Smooth muscle cell (in vitro differentiated cells): ENCODE measurements around the gene JDP2. TPM values are rescaled to one million over a fixed set of nuclear protein-coding genes. Genes with fewer than 3 reads are reported as not detected.

Experiments
- DNase-seq: peaks from one replicate; lab custom pipeline; 2025; ENCODE audit not compliant: unreplicated experiment; lab: John Stamatoyannopoulos, UW
- H2AFZ ChIP-seq: fragments of 200-600 bp; sonication (generic); 2 replicates; pipeline ENCODE4 v1.6.0; 2016; ENCODE audit warnings: antibody characterized with exemption, low read depth, mild to moderate bottlenecking
- H3F3A ChIP-seq: fragments of 200-600 bp; sonication (generic); 2 replicates; pipeline ENCODE4 v1.6.0; 2017; ENCODE audit warnings: antibody characterized with exemption, low read depth
- H3K27ac ChIP-seq: fragments of 200-600 bp; sonication (generic); 2 replicates; pipeline ENCODE4 v1.5.1; 2016; ENCODE audit warnings: low read depth, mild to moderate bottlenecking
- H3K27me3 ChIP-seq: fragments of 200-600 bp; sonication (generic); 2 replicates; pipeline ENCODE4 v1.6.1; 2016; ENCODE audit warnings: low read depth, mild to moderate bottlenecking
- H3K36me3 ChIP-seq: fragments of 200-600 bp; sonication (generic); 2 replicates; pipeline ENCODE4 v1.5.1; 2016; ENCODE audit warnings: low read depth
- H3K4me1 ChIP-seq: fragments of 200-600 bp; sonication (generic); 2 replicates; pipeline ENCODE4 v1.5.1; 2016; ENCODE audit warnings: low read depth
- H3K4me2 ChIP-seq: fragments of 200-600 bp; sonication (generic); 2 replicates; pipeline ENCODE4 v1.6.0; 2016; ENCODE audit warnings: mild to moderate bottlenecking
- H3K4me3 ChIP-seq: fragments of 200-600 bp; sonication (generic); 2 replicates; pipeline ENCODE4 v1.5.1; 2016; ENCODE audit warnings: mild to moderate bottlenecking
- H3K79me2 ChIP-seq: fragments of 200-600 bp; sonication (generic); 2 replicates; pipeline ENCODE4 v1.6.0; 2016; ENCODE audit warnings: low read depth, mild to moderate bottlenecking
- H3K9ac ChIP-seq: fragments of 200-600 bp; sonication (generic); 2 replicates; pipeline ENCODE4 v1.6.0; 2016; ENCODE audit warnings: low read depth
- H3K9me3 ChIP-seq: fragments of 200-600 bp; sonication (generic); replicated peaks from 2 replicates; pipeline ENCODE4 v1.5.1; 2016; ENCODE audit warnings: low read depth
- H4K20me1 ChIP-seq: fragments of 200-600 bp; sonication (generic); 2 replicates; pipeline ENCODE4 v1.6.0; 2016; ENCODE audit warnings: low read depth
- CTCF ChIP-seq: fragments of 200-600 bp; sonication (generic); IDR thresholded peaks from 2 replicates; pipeline ENCODE4 v1.5.1; 2017; ENCODE audit warnings: borderline replicate concordance, mild to moderate bottlenecking, antibody characterized with exemption; ENCODE audit not compliant: insufficient read depth, poor library complexity, severe bottlenecking
- WGBS: methylation state at CpG from one replicate; pipeline ENCODE4 v1.1.7; 2016; ENCODE audit warnings: low lambda C conversion rate; 5-methylcytosine and 5-hydroxymethylcytosine counted together
- polyA plus RNA-seq: library from polyadenylated mRNA; unstranded; fragments of >200 nt; fragmentation: Nextera tagmentation; extraction: Ambion mirVana; gene quantifications from 2 replicates; pipeline ENCODE4 v1.2.1, GENCODE V29; 2016
- total RNA-seq: library from RNA; depleted of rRNA; stranded (reverse); fragments of >200 nt; gene quantifications from 2 replicates; pipeline ENCODE4 v1.2.3, GENCODE V29; 2014

Gene JDP2
- total and polyA plus RNA-seq, 2 experiments from 2014 or later: 70.3 to 126 TPM

DNA sequence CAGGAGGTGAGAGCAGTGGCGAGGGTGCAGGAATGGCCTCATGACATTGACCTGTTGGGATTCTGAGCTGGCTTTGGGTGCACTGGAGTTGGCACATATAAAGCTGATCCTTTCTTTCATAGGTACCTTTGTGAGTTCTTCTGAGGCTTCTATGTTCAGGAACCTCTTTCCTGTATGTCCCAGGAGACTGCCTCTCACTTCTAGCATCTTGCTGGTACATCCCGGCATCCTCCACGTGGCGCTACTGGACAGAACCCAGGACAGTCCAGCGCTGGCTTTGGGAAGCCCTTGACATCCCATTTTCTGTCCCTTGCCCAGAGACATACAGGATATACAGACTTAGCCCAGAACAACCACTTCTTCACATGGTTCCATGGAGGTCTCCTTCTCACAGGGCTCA lies 50.1 kb downstream of the JDP2 start:
- H3K4me1 ChIP-seq: peaks cover 6% of the 10 kb centered on the region
- H2AFZ ChIP-seq: no peak overlapping the region
- H3K9me3 ChIP-seq: no peaks in the 10 kb centered on the region
- no peak overlapping the region for H3K27ac ChIP-seq
- no peak for DNase-seq
- 94% methylated on average over 5 of the region's 5 CpGs for WGBS
- H3K27me3 ChIP-seq: no peaks in the 10 kb centered on the region
- H3K4me3 ChIP-seq: no peak overlapping the region
- no peak overlapping the region for H3K4me2 ChIP-seq
- H4K20me1 ChIP-seq: no peaks in the 10 kb centered on the region
- no peaks in the 10 kb centered on the region for H3K36me3 ChIP-seq
- no peaks in the 10 kb centered on the region for H3K79me2 ChIP-seq
- no peak for TF ChIP-seq CTCF
- H3F3A ChIP-seq: no peaks in the 10 kb centered on the region
- H3K9ac ChIP-seq: no peak overlapping the region

GRCh38 chr14:75479770-75480600 lies 52.2 kb downstream of the JDP2 start:
- Histone ChIP-seq H2AFZ (no peak overlapping the region), H3K36me3 (no peaks in the 10 kb centered on the region), H3K4me1 (peaks cover 6% of the 10 kb centered on the region), H3K27ac (no peak overlapping the region), H3K79me2 (no peaks in the 10 kb centered on the region), H3K9me3 (no peaks in the 10 kb centered on the region), H4K20me1 (no peaks in the 10 kb centered on the region), H3K27me3 (no peaks in the 10 kb centered on the region), H3K4me2 (no peak overlapping the region), H3K9ac (no peak overlapping the region), H3F3A (no peaks in the 10 kb centered on the region), H3K4me3 (no peak overlapping the region)
- 37% methylated on average over 11 of the region's 11 CpGs for WGBS
- no peak for TF ChIP-seq CTCF
- no peak for DNase-seq

GRCh38 chr14:75482366-75482765 lies 54.5 kb downstream of the JDP2 start:
- no peak overlapping the region for H3K4me2 ChIP-seq
- no peak for DNase-seq
- TF ChIP-seq CTCF: no peak
- H3K9ac ChIP-seq: no peak overlapping the region
- H3K9me3 ChIP-seq: no peaks in the 10 kb centered on the region
- no peaks in the 10 kb centered on the region for H4K20me1 ChIP-seq
- no peak overlapping the region for H3K27ac ChIP-seq
- H2AFZ ChIP-seq: no peak overlapping the region
- peaks cover 6% of the 10 kb centered on the region for H3K4me1 ChIP-seq
- H3K27me3 ChIP-seq: no peaks in the 10 kb centered on the region
- WGBS: 95% methylated on average over 4 of the region's 4 CpGs
- H3F3A ChIP-seq: no peaks in the 10 kb centered on the region
- H3K79me2 ChIP-seq: no peaks in the 10 kb centered on the region
- H3K36me3 ChIP-seq: no peaks in the 10 kb centered on the region
- no peak overlapping the region for H3K4me3 ChIP-seq
